ENCODE measurements around the gene EHBP1. TPM values are rescaled to one million over a fixed set of nuclear protein-coding genes. Genes with fewer than 3 reads are reported as not detected.

Gene EHBP1
- total RNA-seq, 4 donors from 2014 or later: 42.9 to 116 (median 58.3) TPM

DNA sequence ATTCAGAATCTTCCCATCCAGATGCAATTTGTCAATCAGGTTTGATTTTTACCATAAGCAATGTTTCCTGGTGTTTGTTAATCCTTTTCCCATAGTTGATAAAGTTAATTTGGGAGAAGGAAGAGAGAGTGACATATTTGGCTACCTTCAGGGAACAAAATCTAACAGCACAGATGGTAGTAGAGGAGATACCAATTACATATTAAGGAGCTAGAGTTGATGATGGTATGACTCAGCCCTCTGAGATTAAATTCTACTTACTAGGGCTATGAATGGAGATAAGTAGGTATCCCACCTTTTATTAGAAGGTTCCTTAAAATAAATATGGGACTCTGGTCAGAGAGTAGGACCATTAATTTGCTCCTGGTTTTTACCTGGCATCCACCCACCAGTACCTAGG is 139.7 kb downstream of the EHBP1 start:
- no peak overlapping the region for H3K4me3 ChIP-seq
- no peaks in the 10 kb centered on the region for H3K4me1 ChIP-seq
- H3K36me3 ChIP-seq: peaks cover 17% of the 10 kb centered on the region
- no peak overlapping the region for H3K27ac ChIP-seq
- peaks cover 12% of the 10 kb centered on the region for H3K9me3 ChIP-seq
- no peak for TF ChIP-seq EP300 (IDR thresholded peaks at IDR 0.05)
- no peak for TF ChIP-seq POLR2A (IDR thresholded peaks at IDR 0.05)
- TF ChIP-seq POLR2AphosphoS5 (IDR thresholded peaks at IDR 0.05): no peak
- TF ChIP-seq CTCF (IDR thresholded peaks at IDR 0.05): no peak
- no peaks in the 10 kb centered on the region for H3K27me3 ChIP-seq
- DNase-seq (ENCODE audit: low spot score in 2 of 2): no peak

DNA sequence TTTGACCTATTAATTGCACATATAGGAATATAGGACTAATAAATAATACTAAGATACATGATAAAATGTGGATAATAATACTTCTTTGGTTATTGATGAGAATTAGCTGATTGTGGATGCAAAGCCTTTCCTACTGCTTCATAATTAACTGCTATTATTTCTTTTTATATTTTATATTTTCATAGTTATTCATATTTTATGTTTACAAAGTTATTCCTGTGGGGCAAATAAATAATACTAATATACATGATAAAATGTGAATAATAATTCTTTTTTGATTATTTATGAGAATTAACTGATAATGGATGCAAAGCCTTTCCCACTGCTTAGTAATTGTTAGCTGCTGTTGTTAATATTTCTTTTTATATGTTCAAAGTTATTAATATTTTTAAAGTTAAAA is 146.7 kb downstream of the EHBP1 start:
- no peaks in the 10 kb centered on the region for H3K9me3 ChIP-seq
- H3K4me1 ChIP-seq: no peaks in the 10 kb centered on the region
- peaks cover 36% of the 10 kb centered on the region for H3K36me3 ChIP-seq
- no peaks in the 10 kb centered on the region for H3K27me3 ChIP-seq
- no peak overlapping the region for H3K4me3 ChIP-seq
- no peak for TF ChIP-seq POLR2AphosphoS5 (IDR thresholded peaks at IDR 0.05)
- no peak for TF ChIP-seq EP300 (IDR thresholded peaks at IDR 0.05)
- no peak for TF ChIP-seq POLR2A (IDR thresholded peaks at IDR 0.05)
- no peak for TF ChIP-seq CTCF (IDR thresholded peaks at IDR 0.05)
- H3K27ac ChIP-seq: no peak overlapping the region
- no peak for DNase-seq (ENCODE audit: low spot score in 2 of 2)

DNA sequence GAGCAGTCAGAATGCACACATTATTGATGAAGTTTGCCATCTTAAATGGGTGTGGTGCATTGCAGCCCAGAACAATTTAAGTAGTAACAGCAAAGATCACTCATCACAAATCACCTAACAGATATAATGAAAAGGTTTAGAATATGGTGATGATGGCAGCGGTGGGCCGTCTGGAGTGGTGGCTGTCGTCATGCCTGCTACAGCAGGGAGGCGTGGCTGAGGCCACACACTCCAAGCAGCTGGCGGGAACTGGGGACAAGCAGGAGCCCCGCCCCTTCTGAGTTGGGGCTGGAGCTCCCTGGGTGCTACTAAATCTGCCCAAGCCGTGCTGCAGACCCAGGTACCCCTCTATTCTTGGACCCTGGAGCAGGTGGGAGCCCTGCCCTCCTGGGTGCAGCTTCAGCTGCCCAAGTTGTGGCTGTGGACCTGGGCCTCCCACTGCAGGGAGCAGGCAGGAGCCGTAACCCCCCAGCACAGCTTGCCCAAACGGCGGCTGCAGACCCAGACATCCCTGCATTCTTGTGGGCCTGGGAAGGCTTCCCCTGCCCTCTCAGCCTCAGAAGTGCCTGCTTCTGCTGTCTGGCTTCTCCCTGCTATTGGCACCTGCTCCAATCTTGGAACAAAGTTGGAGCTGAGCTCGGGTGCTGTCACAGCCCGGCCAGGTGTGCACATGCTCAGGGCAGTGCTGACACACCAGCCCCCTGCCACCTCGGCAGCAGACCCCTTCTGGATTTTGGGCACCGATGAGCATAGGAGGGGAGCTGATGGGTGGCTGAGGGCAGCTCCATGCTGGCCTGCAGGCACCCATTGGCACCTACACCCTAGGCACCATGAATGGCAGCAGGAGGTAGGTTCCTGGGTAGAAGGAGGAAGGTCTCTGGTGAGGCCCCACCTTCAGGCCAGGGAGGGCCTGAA is 149.3 kb downstream of the EHBP1 start:
- Histone ChIP-seq H3K9me3 (no peaks in the 10 kb centered on the region), H3K4me1 (no peaks in the 10 kb centered on the region), H3K27ac (no peak overlapping the region), H3K4me3 (no peak overlapping the region), H3K27me3 (no peaks in the 10 kb centered on the region), H3K36me3 (peaks cover 34% of the 10 kb centered on the region)
- no peak for TF ChIP-seq CTCF (IDR thresholded peaks at IDR 0.05)
- TF ChIP-seq POLR2A (IDR thresholded peaks at IDR 0.05): no peak
- TF ChIP-seq EP300 (IDR thresholded peaks at IDR 0.05): no peak
- TF ChIP-seq POLR2AphosphoS5 (IDR thresholded peaks at IDR 0.05): no peak
- DNase-seq (ENCODE audit: low spot score in 2 of 2): no peak
- WGBS: 97% methylated on average over 8 of the region's 14 CpGs

- peaks cover 39% of the 10 kb centered on the region for H3K36me3 ChIP-seq
- H3K4me1 ChIP-seq: no peaks in the 10 kb centered on the region
- no peak overlapping the region for H3K27ac ChIP-seq
- no peaks in the 10 kb centered on the region for H3K9me3 ChIP-seq
- no peak for DNase-seq (ENCODE audit: low spot score in 2 of 2)
- no peak overlapping the region for H3K4me3 ChIP-seq
- TF ChIP-seq EP300 (IDR thresholded peaks at IDR 0.05) (no peak), CTCF (IDR thresholded peaks at IDR 0.05) (no peak), POLR2A (IDR thresholded peaks at IDR 0.05) (no peak), POLR2AphosphoS5 (IDR thresholded peaks at IDR 0.05) (no peak)
- no peaks in the 10 kb centered on the region for H3K27me3 ChIP-seq
- 93% methylated on average over 2 of the region's 6 CpGs for WGBS
These were observed 150.9 kb downstream of the EHBP1 start for GRCh38 chr2:62856228-62857040.

Measured in suprapubic skin (tissue), 4 donors.